A549 (cell line): ENCODE data around the gene NEK8. TPM values are rescaled to one million over a fixed set of nuclear protein-coding genes. Genes with fewer than 3 reads are reported as not detected.
A peak's percentile ranks its signal among the peaks of the same experiment; 100 is the strongest.

Experiments
- ATAC-seq, 2 experiments: fragments of 200-7000 bp in 1 of 2; fragments of >200 bp in 1 of 2; cut with Nextera tagmentation in 1 of 2; cut with Tn5 transposase in 1 of 2; 3 replicates each; pipeline versions ENCODE4 v1.8.0 to v1.9.1; 2018 to 2020; ENCODE audit warnings: mild to moderate bottlenecking in 1 of 2, moderate library complexity in 1 of 2
- CTCF ChIA-PET: fragments of 300-600 bp; sonication (Branson Sonifier 250); formaldehyde crosslinking; extraction: SDS; loops from one replicate; lab custom pipeline; 2021; ENCODE audit warnings: antibody characterized with exemption, inconsistent platforms; lab: Yijun Ruan, JAX
- POLR2A ChIA-PET: fragments of 350-600 bp; formaldehyde crosslinking; extraction: SDS; loops from one replicate; lab custom pipeline; 2021; ENCODE audit warnings: antibody characterized with exemption, inconsistent platforms; lab: Yijun Ruan, JAX
- DNase-seq, 2 experiments: peaks; one replicate each; pipeline versions ENCODE4 v3.0.0 to v3.0.0-alpha.2; 2011 to 2016; ENCODE audit warnings: low read depth in 1 of 2, low spot score in 1 of 2
- FAIRE-seq: peaks from 2 replicates; lab custom pipeline; 2011; peaks lifted over from hg19 to GRCh38; lab: Jason Lieb, UNC
- H3K27ac ChIP-seq, 2 experiments: fragments of >200 bp; sonication (Bioruptor Twin); formaldehyde crosslinking; 3 replicates each; pipeline ENCODE4 v1.5.1; 2016 to 2017
- H3K4me1 ChIP-seq: fragments of >200 bp; sonication (Bioruptor Twin); formaldehyde crosslinking; 3 replicates; pipeline ENCODE4 v1.6.1; 2016
- H3K4me2 ChIP-seq: fragments of >200 bp; sonication (Bioruptor Twin); formaldehyde crosslinking; 3 replicates; pipeline ENCODE4 v1.6.1; 2016
- H3K4me3 ChIP-seq: fragments of >200 bp; sonication (Bioruptor Twin); formaldehyde crosslinking; 3 replicates; pipeline ENCODE4 v1.5.1; 2016
- H3K9me3 ChIP-seq: fragments of >200 bp; sonication (Bioruptor Twin); formaldehyde crosslinking; 3 replicates; pipeline ENCODE4 v1.6.1; 2016
- BCL3 ChIP-seq: fragments of >200 bp; sonication (Bioruptor Twin); formaldehyde crosslinking; IDR thresholded peaks from 3 replicates; pipeline ENCODE4 v1.6.1; 2016
- BHLHE40 ChIP-seq: IDR thresholded peaks from 2 replicates; pipeline ENCODE4 v1.6.1; 2012; ENCODE audit warnings: low read depth, low read length, inconsistent platforms
- CBX2 ChIP-seq: fragments of 200-600 bp; sonication (generic); IDR thresholded peaks from 2 replicates; pipeline ENCODE4 v1.6.1; 2016; ENCODE audit warnings: low read depth, mild to moderate bottlenecking, borderline replicate concordance
- CEBPB ChIP-seq, 2 experiments: fragments of >200 bp in 1 of 2; sonication (Bioruptor Twin) in 1 of 2; formaldehyde crosslinking in 1 of 2; IDR thresholded peaks; 2 replicates each; pipeline ENCODE4 v1.6.1; 2012 to 2016
- E2F6 ChIP-seq: IDR thresholded peaks from 2 replicates; pipeline ENCODE4 v1.6.1; 2012; ENCODE audit warnings: low read depth, borderline replicate concordance
- ESRRA ChIP-seq: fragments of 150-350 bp; IDR thresholded peaks from 2 replicates; pipeline ENCODE4 v1.6.1; 2014; ENCODE audit warnings: mild to moderate bottlenecking, low read length, borderline replicate concordance
- HOXA7 ChIP-seq: fragments of 250-450 bp; sonication (Bioruptor Pico); IDR thresholded peaks from 2 replicates; pipeline ENCODE4 v1.5.0; 2020; ENCODE audit warnings: mild to moderate bottlenecking, moderate library complexity
- JUN ChIP-seq, 2 experiments: fragments of >200 bp; sonication (Bioruptor Twin); formaldehyde crosslinking; IDR thresholded peaks; 2 replicates in 1 of 2; 3 replicates in 1 of 2; pipeline ENCODE4 v1.6.1; 2016 to 2017
- JUNB ChIP-seq: fragments of >200 bp; sonication (Bioruptor Twin); formaldehyde crosslinking; IDR thresholded peaks from 2 replicates; pipeline ENCODE4 v1.6.1; 2016
- KDM1A ChIP-seq: fragments of 200-600 bp; sonication (generic); IDR thresholded peaks from 2 replicates; pipeline ENCODE4 v1.6.1; 2016; ENCODE audit warnings: low read depth, mild to moderate bottlenecking
- MAFK ChIP-seq: fragments of 450-650 bp; IDR thresholded peaks from 2 replicates; pipeline ENCODE4 v1.6.1; 2014; ENCODE audit not compliant: partially characterized antibody
- MAZ ChIP-seq: fragments of 150-350 bp; IDR thresholded peaks from 2 replicates; pipeline ENCODE4 v1.6.1; 2014; ENCODE audit warnings: antibody characterized with exemption, low read depth, low read length, borderline replicate concordance
- MYC ChIP-seq: IDR thresholded peaks from 2 replicates; pipeline ENCODE4 v1.6.1; 2012; ENCODE audit warnings: mild to moderate bottlenecking, inconsistent platforms, low read length, improper control_type of control experiment, borderline replicate concordance
- NFE2L2 ChIP-seq: fragments of 150-350 bp; conservative IDR thresholded peaks from 2 replicates; pipeline ENCODE4 v1.6.1; 2014; ENCODE audit warnings: low read length
- NPAS2 ChIP-seq: fragments of 250-450 bp; sonication (Bioruptor Pico); IDR thresholded peaks from 2 replicates; pipeline ENCODE4 v1.8.0; 2022; ENCODE audit warnings: mild to moderate bottlenecking, moderate library complexity, borderline replicate concordance
- PBX3 ChIP-seq: IDR thresholded peaks from 2 replicates; pipeline ENCODE4 v1.6.1; 2012
- PHF8 ChIP-seq: fragments of 200-600 bp; sonication (generic); IDR thresholded peaks from 2 replicates; pipeline ENCODE4 v1.6.1; 2016; ENCODE audit warnings: low read depth, mild to moderate bottlenecking, antibody characterized with exemption, moderate library complexity, borderline replicate concordance
- POLR2A ChIP-seq: IDR thresholded peaks from 2 replicates; pipeline ENCODE4 v1.6.1; 2012; ENCODE audit warnings: mild to moderate bottlenecking, low read length
- RARB ChIP-seq: fragments of 250-450 bp; sonication (Bioruptor Pico); IDR thresholded peaks from 2 replicates; pipeline ENCODE4 v1.8.0; 2021; ENCODE audit warnings: mild to moderate bottlenecking, moderate library complexity
- RCOR1 ChIP-seq: fragments of 150-350 bp; IDR thresholded peaks from 2 replicates; pipeline ENCODE4 v1.6.1; 2014; ENCODE audit warnings: antibody characterized with exemption, low read length, low read depth
- REST ChIP-seq: fragments of 200-600 bp; sonication (generic); IDR thresholded peaks from 2 replicates; pipeline ENCODE4 v1.6.1; 2016; ENCODE audit warnings: antibody characterized with exemption, mild to moderate bottlenecking, moderate library complexity
- RFX5 ChIP-seq: fragments of 450-650 bp; IDR thresholded peaks from 2 replicates; pipeline ENCODE4 v1.7.1; 2014; ENCODE audit warnings: antibody characterized with exemption, mild to moderate bottlenecking, moderate library complexity
- RNF2 ChIP-seq: fragments of 200-600 bp; sonication (generic); IDR thresholded peaks from 2 replicates; pipeline ENCODE4 v1.6.1; 2016; ENCODE audit warnings: low read depth, mild to moderate bottlenecking, antibody characterized with exemption, moderate library complexity, borderline replicate concordance
- SMC3 ChIP-seq: fragments of >200 bp; sonication (Bioruptor Twin); formaldehyde crosslinking; IDR thresholded peaks from 3 replicates; pipeline ENCODE4 v1.6.1; 2018; ENCODE audit warnings: inconsistent platforms
- SREBF2 ChIP-seq: fragments of 450-650 bp; IDR thresholded peaks from 2 replicates; pipeline ENCODE4 v1.6.1; 2014; ENCODE audit warnings: mild to moderate bottlenecking, moderate library complexity
- ZC3H11A ChIP-seq: fragments of 450-650 bp; IDR thresholded peaks from 2 replicates; pipeline ENCODE4 v1.6.1; 2014; ENCODE audit warnings: antibody characterized with exemption, mild to moderate bottlenecking
- ZFP36 ChIP-seq: fragments of 450-650 bp; IDR thresholded peaks from 2 replicates; pipeline ENCODE4 v1.6.1; 2014; ENCODE audit warnings: borderline replicate concordance; ENCODE audit not compliant: partially characterized antibody
- ZNF302 ChIP-seq: fragments of 250-450 bp; sonication (Bioruptor Pico); IDR thresholded peaks from 2 replicates; pipeline ENCODE4 v1.9.0; 2021; ENCODE audit warnings: inconsistent platforms, mild to moderate bottlenecking, moderate library complexity
- ZSCAN20 ChIP-seq: fragments of 250-450 bp; sonication (Bioruptor Pico); IDR thresholded peaks from 2 replicates; pipeline ENCODE4 v1.8.0; 2022; ENCODE audit warnings: mild to moderate bottlenecking, moderate library complexity
- WGBS: methylation state at CpG from one replicate; pipeline ENCODE4 v1.1.6; 2017; ENCODE audit errors: missing lambda C conversion rate; 5-methylcytosine and 5-hydroxymethylcytosine counted together
- polyA plus RNA-seq, 4 experiments: library from polyadenylated mRNA; depleted of rRNA in 3 of 4; stranded (reverse); fragments of >200 nt; fragmentation: RNase III in 1 of 4; extraction: RNeasy Plus Mini Kit Qiagen cat#74134 plus additional on column Dnase treatment in 1 of 4; gene quantifications; 2 replicates in 3 of 4; 3 replicates in 1 of 4; pipeline ENCODE4 v1.2.3, GENCODE V29; 2011 to 2017

Gene NEK8
- polyA plus RNA-seq, 2 of the 4 experiments (the other 2 are of a cell fraction) = 5.1 to 5.3 TPM

GRCh38 chr17:28711723-28712031 lies 16.9 kb upstream of the NEK8 start, which contains the start of gene PROCA1:
PROCA1 (minus strand) TSS chr17:28711888; CDS start chr17:28711660, 228 bp downstream.
- ATAC-seq (peak in 1 of 2 experiments; percentile 3; a peak in 2 of 6 replicates), FAIRE-seq (no peak), DNase-seq (no peak)
- ChIA-PET POLR2A (interaction anchor here (0.6 to 4.8 kb wide), 12 partner anchors 8 to 73 kb away, joined by 3 to 54 read pairs (median 6); partner anchors contain the start of genes BLTP2, RPL23A, SDF2 and SUPT6H), CTCF (interaction anchor here (1.0 to 17.6 kb wide), 7 partner anchors 9 to 67 kb away, joined by 3 to 335 read pairs (median 14); partner anchors contain the start of genes BLTP2, NEK8 and SUPT6H)
- Histone ChIP-seq H3K4me2 (peak within 1 kb of the TSS; percentile 73), H3K4me1 (peaks cover 22% of the 10 kb centered on the region), H3K4me3 (peak within 1 kb of the TSS; percentile 53), H3K9me3 (no peaks in the 10 kb centered on the region), H3K27ac (peak within 1 kb of the TSS; percentile 82 to 92)
- TF ChIP-seq SREBF2 = no peak
- TF ChIP-seq MAZ = no peak
- TF ChIP-seq CEBPB (IDR thresholded peaks at IDR 0.05) = no peak
- no peak for TF ChIP-seq PHF8
- no peak for TF ChIP-seq KDM1A
- TF ChIP-seq RFX5 = no peak
- no peak for TF ChIP-seq ZNF302 (CRISPR knock-in tag)
- TF ChIP-seq BCL3 = no peak
- TF ChIP-seq RARB (CRISPR knock-in tag) = no peak
- no peak for TF ChIP-seq E2F6
- no peak for TF ChIP-seq RNF2
- no peak for TF ChIP-seq NFE2L2
- no peak for TF ChIP-seq JUN (IDR thresholded peaks at IDR 0.05)
- no peak for TF ChIP-seq REST
- no peak for TF ChIP-seq MAFK
- no peak for TF ChIP-seq NPAS2 (CRISPR knock-in tag)
- no peak for TF ChIP-seq ZC3H11A
- TF ChIP-seq ZFP36 = no peak
- 76% methylated on average over 20 of the region's 20 CpGs for WGBS

GRCh38 chr17:28712032-28712704 lies 16.4 kb upstream of the NEK8 start:
- DNase-seq (no peak), ATAC-seq (no peak), FAIRE-seq (no peak)
- TF ChIP-seq ZC3H11A = no peak
- TF ChIP-seq E2F6 = no peak
- no peak for TF ChIP-seq RCOR1
- TF ChIP-seq MYC = no peak
- no peak for TF ChIP-seq POLR2A
- no peak for TF ChIP-seq HOXA7
- no peak for TF ChIP-seq BHLHE40
- no peak for TF ChIP-seq PHF8
- TF ChIP-seq JUNB = no peak
- TF ChIP-seq RARB (CRISPR knock-in tag) = no peak
- TF ChIP-seq ZSCAN20 (CRISPR knock-in tag) = no peak
- TF ChIP-seq CBX2 = no peak
- no peak for TF ChIP-seq ESRRA
- no peak for TF ChIP-seq KDM1A
- TF ChIP-seq SMC3 = no peak
- TF ChIP-seq PBX3 = no peak
- H3K4me2 ChIP-seq = peak overlapping the region; percentile 73; the same call in 1 of the 3 replicates
- H3K4me3 ChIP-seq = no peak overlapping the region
- ChIA-PET POLR2A (interaction anchor here (1.1 to 4.8 kb wide), 5 partner anchors 7 to 67 kb away, joined by 3 to 54 read pairs (median 10); partner anchors contain the start of genes BLTP2 and RPL23A), CTCF (interaction anchor here (2.3 to 17.6 kb wide), 5 partner anchors 13 to 68 kb away, joined by 6 to 335 read pairs (median 16); partner anchors contain the start of genes BLTP2 and NEK8)
- peak overlapping the region in 1 of 2 experiments; percentile 92; a peak in 3 of 6 replicates for H3K27ac ChIP-seq
- H3K9me3 ChIP-seq = no peaks in the 10 kb centered on the region
- 95% methylated on average over 32 of the region's 34 CpGs for WGBS
- H3K4me1 ChIP-seq = peaks cover 22% of the 10 kb centered on the region
